HUDEP-2 (cell line): Measurements from ENCODE around the gene HTT.
A peak's percentile ranks its signal among the peaks of the same experiment; 100 is the strongest.

Source experiments
- DNase-seq, 76 experiments: peaks; one replicate each; lab custom pipeline; 2025; ENCODE audit not compliant: unreplicated experiment in 76 of 76; lab: John Stamatoyannopoulos, UW

The HTT gene

GRCh38 chr4:3074078-3074845, at the start of gene HTT, which contains the start of gene HTT-AS:
HTT (plus strand) TSS chr4:3074681; CDS start chr4:3074826, 145 bp downstream.
HTT-AS (minus strand) TSS chr4:3074538.
- peak in 75 of 76 experiments; percentile 52 to 99 (median 94) for DNase-seq

DNA sequence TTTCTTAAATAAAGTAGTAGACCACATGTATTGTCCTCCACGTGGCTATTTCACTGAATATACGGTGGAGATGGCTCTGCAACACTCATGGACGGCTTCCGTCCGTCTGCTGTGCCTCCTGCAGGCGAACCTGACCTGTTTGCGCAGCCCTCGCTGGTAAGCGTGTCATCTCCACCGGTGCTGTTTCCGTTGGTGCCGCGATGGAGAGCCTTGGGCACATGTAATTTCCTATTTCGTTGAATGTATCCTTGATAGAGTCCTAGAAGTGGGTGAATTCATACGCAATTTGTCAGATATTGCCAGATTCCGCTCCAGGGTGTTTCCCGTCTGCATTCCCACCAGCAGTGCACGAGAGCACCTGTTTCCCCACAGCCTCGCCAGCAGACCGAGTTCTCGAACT, 48.6 kb upstream of the HTT start:
- DNase-seq: no peak

- peak in 1 of 76 experiments; percentile 4 for DNase-seq
These were observed 47.9 kb upstream of the HTT start for GRCh38 chr4:3026540-3026939.

DNA sequence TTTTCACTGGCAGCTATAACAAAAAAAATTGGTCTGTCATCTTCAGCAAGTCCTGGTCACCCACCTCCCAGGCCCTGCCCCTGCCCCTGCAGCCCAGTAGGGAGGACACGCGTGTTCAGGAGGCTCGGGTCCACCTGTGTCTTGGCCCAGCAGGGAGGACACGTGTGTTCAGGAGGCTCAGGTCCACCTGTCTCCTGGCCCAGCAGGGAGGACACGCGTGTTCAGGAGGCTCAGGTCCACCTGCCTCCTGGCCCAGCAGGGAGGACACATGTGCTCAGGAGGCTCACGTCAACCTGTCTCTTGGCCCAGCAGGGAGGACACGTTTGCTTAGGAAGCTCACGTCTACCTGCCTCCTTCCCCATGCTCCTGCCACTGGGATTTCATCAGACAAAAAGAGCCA, 45.0 kb upstream of the HTT start:
- DNase-seq: no peak

DNA sequence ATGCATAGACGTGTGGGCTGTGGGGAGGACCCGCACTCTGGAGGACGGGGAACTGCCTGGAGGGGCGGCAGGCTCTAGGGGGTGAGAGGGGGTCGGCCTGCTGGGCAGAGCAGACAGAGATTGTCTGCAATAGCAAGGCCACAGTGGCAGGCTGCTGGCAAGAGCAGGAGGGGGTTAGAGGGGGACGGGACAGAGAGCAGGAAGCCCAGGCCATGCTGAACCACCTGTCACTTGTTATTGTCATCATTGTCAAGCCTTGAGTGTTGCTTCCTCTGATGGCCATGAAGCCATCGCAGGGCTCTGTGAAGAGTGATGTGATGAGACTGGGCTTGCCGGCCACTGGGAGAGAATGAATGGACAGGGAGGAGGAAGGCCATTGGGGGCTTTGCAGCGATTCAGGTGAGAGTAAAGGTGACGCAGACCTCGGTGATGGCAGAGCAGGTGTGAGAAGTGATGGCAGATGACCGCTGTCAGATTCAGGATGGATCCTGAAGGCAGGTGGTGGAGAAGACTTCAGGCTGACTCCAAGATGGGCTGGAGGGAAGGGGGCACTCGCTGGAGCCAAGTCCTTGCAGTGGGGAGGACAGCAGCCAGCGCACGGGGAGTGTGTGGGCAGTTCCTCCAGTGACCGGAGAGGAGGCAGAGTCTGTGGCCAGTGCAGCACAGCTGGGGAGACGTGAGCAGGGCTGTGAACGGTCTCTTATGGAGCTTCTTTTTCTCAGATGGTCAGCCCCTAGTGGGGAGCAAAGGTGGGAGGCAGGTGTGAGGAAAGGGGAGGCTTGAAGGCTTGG, 43.7 kb upstream of the HTT start:
- no peak for DNase-seq

DNA sequence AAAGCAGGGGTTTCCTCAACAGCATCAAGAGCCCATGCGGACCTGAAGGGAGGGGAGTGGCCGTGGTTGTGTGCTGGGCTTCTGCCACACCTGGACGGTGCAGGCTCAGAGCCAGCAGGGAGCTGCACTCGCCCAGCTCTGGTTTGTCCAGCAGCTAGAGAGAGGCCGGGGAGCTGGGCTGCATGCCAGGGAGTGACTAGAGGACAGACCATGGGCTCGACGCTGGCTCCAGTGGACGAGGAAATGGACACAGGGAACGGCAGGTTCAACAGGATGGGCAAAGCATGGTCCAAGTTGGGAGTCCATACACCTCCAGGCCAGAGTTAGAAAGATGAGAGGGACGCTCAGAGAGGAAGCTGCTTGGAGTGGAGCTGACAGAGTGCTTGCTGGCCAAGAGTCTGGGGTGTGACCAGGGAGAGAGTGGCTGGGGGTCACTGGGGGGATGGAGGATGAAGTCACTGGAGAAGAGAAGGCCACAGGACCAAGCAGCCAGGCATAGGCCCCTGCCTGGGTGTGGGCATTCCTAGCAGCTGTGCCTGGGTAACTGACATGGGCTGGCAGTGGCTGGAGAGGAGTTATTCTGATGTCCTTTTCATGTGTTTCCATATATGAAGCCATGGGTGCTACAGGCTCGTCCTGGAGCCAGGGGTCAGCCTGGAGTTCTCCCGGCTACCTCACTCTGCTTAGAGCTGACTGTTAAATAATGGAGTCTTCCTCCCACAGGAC, 43.0 kb upstream of the HTT start:
- no peak for DNase-seq

GRCh38 chr4:3034231-3034630, 40.2 kb upstream of the HTT start:
- DNase-seq: no peak

GRCh38 chr4:3035249-3035648, 39.2 kb upstream of the HTT start:
- no peak for DNase-seq

DNA sequence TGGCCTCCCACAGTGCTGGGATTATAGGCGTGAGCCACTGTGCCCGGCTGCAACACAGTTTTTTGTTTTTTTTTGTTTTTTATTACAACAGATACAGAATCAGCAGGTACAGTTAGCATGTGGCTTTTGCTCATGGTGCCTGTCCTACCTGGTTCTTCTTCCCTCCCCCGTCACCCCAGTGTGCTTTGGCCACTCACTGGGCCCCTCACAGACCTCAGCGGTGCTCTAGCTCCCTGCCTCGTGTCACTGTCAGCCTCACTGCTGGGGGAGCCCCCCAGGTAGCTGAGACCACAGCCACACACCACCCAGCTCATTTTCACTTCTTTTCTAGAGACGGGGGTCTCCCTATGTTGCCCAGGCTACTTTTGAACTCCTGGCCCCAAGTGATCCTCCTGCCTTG, 38.8 kb upstream of the HTT start:
- no peak for DNase-seq

GRCh38 chr4:3036131-3036952, 38.1 kb upstream of the HTT start:
- DNase-seq: no peak

GRCh38 chr4:3037957-3038461, 36.5 kb upstream of the HTT start:
- DNase-seq: peak in 1 of 76 experiments; percentile 12

DNA sequence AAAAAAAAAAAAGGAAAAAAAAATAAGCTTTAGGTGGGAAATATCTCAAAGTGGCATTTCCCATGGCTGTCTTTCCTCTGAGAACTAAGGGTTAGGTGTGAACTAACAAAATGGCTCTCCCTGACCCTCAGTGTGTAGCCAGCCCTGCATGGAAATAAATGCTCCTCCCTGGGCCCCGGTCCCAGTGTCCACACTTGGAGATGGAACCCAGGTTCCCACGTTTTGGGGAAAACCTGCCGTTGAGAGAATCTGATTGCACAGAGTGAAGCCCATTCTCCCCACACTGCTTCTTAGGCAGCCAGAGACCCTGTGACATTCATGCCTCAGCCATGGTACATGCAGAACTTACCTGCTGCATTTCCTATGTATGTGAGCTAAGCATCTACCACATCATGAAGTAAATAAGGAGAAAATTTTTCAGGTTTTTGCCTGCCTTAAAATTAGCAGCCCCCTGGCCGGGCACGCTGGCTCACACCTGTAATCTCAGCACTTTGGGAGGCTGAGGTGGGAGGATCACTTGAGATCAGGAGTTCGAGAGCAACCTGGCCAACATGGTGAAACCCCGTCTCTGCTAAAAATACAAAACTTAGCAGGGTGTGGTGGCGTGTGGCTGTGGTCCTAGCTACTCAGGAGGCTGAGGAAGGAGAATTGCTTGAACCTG, 34.6 kb upstream of the HTT start:
- no peak for DNase-seq

- DNase-seq: no peak
These were observed 33.9 kb upstream of the HTT start for GRCh38 chr4:3040452-3041191.

- no peak for DNase-seq
These were observed 33.0 kb upstream of the HTT start for GRCh38 chr4:3041192-3042142.

GRCh38 chr4:3042226-3042625, 32.3 kb upstream of the HTT start:
- no peak for DNase-seq

DNA sequence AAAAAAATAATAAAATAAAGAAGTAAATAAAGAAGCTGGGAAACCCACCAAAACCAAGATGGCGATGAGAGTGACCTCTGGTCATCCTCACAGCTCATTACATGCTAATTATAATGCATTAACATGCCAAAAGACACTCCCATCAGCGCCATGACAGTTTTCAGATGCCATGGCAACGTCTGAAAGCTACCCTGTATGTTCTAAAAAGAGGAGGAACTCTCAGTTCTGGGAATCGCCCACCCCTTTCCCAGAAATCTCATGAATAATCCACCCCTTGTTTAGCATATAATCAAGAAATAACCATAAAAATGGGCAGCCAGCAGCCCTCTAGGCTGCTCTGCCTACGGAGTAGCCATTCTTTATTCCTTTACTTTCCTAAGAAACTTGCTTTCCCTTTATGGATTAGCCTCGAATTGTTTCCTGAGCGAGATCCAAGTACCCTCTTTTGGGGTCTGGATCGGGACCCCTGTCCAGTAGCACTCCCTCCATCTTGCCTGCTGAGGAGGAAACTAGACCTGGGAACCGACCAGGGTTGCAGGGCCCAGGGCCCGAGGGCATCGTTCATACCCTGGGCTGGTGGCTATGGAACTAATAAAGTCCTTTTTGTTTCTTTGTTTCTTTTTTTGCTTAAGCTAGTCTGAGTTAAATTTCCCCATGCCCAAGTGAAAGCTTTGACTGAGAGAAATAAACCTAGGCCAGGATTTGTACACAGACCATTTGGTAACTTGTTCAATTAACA, 31.0 kb upstream of the HTT start:
- no peak for DNase-seq
